ENCODE results near the gene MAN1C1.

The MAN1C1 gene

DNA sequence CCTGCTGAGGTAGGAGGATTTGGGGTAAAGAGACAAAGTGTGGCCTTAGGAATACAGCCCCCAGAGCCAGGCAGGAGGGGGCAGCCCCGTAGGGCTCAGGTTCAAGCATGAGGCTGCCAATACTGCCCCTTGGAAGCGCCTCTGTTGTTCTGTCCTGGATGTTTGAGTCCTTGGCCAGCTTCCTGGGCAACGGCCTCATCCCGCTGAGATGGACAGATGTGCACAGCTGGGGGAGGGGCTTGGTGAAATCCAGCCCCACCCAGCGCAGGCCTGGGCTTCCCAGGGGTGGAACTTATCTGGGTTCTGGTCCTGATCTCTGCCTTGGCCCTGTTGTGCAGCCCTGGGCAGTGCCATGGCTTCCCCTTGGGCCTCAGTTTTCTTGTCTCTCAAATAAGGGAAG lies 34.8 kb upstream of the MAN1C1 start:
- TF ChIP-seq ZBTB7A (IDR thresholded peaks at IDR 0.05; ENCODE audit: low read depth) (no peak), RAD21 (IDR thresholded peaks at IDR 0.05; ENCODE audit: low read depth) (no peak), EGR1 (IDR thresholded peaks at IDR 0.05) (no peak), CEBPB (IDR thresholded peaks at IDR 0.05) (no peak), TCF12 (IDR thresholded peaks at IDR 0.05; ENCODE audit: low read depth) (no peak), TAF1 (IDR thresholded peaks at IDR 0.05; ENCODE audit: low read depth) (no peak)
- TF ChIP-seq, protein P1, sequence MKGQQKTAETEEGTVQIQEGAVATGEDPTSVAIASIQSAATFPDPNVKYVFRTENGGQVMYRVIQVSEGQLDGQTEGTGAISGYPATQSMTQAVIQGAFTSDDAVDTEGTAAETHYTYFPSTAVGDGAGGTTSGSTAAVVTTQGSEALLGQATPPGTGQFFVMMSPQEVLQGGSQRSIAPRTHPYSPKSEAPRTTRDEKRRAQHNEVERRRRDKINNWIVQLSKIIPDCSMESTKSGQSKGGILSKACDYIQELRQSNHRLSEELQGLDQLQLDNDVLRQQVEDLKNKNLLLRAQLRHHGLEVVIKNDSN (IDR thresholded peaks at IDR 0.05) = no peak

DNA sequence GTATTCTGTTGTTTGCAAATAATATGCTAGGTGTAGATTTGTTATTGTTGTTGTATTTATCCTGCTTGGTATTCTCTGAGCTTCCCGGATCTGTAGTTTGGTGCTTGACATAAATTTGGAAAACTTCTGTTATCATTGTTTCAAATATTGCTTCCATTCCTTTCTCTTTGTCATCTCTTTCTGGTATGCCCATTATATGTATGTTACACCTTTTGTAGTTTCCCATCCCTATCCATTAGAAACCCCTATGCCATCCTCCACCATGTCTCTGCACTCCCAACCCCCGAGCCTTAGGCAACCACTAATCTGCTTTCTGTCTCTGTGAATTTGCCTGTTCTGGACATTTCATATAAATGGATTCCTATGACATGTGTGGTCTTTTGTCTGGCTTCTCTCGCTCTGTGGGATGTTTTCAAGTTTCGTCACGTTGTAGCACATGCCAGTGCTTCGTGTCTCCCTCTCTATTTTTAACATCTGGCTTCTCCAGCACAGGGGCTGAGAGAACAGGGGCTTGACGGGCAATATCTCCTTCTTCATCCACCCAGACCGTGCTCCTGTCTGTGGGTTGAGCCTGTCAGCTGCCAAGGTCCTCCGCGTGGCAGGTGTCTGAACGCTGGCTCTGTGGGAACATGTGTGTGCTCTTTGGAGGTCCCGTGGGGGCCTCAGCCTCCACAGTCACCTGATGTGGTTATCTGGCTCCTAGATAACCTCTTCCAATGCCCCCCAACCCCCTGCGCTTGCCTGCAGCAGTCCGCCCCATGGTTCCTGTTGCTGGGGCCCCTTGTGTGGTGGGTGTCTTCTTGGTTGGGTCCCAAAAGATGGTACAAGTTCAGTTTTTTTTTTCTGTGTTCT lies 32.8 kb upstream of the MAN1C1 start:
- TF ChIP-seq EGR1 (IDR thresholded peaks at IDR 0.05) (no peak), EP300 (IDR thresholded peaks at IDR 0.05; ENCODE audit: borderline replicate concordance) (no peak), FOXM1 (IDR thresholded peaks at IDR 0.05; ENCODE audit: borderline replicate concordance, low read depth) (no peak), TAF1 (IDR thresholded peaks at IDR 0.05; ENCODE audit: low read depth) (no peak), TEAD4 (IDR thresholded peaks at IDR 0.05) (no peak), CREB1 (IDR thresholded peaks at IDR 0.05; ENCODE audit: low read depth) (no peak), CEBPB (IDR thresholded peaks at IDR 0.05) (no peak), NFIC (IDR thresholded peaks at IDR 0.05) (no peak), ZBTB7A (IDR thresholded peaks at IDR 0.05; ENCODE audit: low read depth) (no peak), YY1 (IDR thresholded peaks at IDR 0.05; ENCODE audit: low read depth) (no peak), RAD21 (IDR thresholded peaks at IDR 0.05; ENCODE audit: low read depth) (no peak), TCF12 (IDR thresholded peaks at IDR 0.05; ENCODE audit: low read depth) (no peak)
- TF ChIP-seq, protein P2, sequence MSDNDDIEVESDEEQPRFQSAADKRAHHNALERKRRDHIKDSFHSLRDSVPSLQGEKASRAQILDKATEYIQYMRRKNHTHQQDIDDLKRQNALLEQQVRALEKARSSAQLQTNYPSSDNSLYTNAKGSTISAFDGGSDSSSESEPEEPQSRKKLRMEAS (IDR thresholded peaks at IDR 0.05) = no peak
- TF ChIP-seq, protein P3, sequence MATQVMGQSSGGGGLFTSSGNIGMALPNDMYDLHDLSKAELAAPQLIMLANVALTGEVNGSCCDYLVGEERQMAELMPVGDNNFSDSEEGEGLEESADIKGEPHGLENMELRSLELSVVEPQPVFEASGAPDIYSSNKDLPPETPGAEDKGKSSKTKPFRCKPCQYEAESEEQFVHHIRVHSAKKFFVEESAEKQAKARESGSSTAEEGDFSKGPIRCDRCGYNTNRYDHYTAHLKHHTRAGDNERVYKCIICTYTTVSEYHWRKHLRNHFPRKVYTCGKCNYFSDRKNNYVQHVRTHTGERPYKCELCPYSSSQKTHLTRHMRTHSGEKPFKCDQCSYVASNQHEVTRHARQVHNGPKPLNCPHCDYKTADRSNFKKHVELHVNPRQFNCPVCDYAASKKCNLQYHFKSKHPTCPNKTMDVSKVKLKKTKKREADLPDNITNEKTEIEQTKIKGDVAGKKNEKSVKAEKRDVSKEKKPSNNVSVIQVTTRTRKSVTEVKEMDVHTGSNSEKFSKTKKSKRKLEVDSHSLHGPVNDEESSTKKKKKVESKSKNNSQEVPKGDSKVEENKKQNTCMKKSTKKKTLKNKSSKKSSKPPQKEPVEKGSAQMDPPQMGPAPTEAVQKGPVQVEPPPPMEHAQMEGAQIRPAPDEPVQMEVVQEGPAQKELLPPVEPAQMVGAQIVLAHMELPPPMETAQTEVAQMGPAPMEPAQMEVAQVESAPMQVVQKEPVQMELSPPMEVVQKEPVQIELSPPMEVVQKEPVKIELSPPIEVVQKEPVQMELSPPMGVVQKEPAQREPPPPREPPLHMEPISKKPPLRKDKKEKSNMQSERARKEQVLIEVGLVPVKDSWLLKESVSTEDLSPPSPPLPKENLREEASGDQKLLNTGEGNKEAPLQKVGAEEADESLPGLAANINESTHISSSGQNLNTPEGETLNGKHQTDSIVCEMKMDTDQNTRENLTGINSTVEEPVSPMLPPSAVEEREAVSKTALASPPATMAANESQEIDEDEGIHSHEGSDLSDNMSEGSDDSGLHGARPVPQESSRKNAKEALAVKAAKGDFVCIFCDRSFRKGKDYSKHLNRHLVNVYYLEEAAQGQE (IDR thresholded peaks at IDR 0.05; ENCODE audit: low read depth) = no peak
- TF ChIP-seq, protein P1 (IDR thresholded peaks at IDR 0.05) = no peak

DNA sequence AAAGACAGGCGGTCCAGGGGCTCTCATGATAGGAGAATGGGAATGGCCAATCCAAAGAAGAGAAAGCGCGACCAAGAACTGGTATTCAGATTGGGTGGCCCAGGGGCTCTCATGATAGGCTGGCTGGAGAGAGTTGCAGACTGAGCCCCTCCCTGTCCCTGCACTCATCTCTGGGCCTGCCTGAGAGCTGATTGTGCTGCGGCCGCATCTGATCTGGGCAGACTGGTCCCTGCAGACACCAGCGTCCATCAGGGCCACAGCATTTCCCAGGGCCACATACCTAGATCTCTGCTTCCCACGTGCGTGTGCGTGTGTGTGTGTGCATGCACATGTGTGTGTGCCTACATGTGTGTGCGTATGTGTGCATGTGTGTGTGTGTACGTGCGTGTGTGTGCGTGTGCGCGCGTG lies 30.4 kb upstream of the MAN1C1 start:
- no peak for TF ChIP-seq FOXM1 (IDR thresholded peaks at IDR 0.05; ENCODE audit: borderline replicate concordance, low read depth)

DNA sequence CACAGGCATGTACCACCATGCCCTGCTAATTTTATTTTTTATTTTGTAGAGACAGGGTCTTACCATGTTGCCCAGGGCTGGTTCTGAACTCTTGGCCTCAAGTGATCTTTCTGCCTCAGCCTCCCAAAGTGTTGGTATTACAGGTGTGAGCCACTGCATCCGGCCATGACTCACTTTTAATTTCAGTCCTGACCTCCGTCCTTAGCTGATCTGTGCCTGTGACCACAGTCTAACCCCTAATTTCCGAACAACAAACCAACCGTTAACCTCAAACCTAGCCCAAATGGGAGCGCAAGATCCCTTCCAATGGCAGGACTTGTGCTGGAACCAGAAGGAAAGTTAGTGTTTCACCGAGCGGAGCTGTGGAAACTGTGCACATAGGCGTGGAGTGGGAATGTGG lies 29.3 kb upstream of the MAN1C1 start:
- TF ChIP-seq CREB1 (IDR thresholded peaks at IDR 0.05; ENCODE audit: low read depth) (no peak), EP300 (IDR thresholded peaks at IDR 0.05; ENCODE audit: borderline replicate concordance) (no peak), YY1 (IDR thresholded peaks at IDR 0.05; ENCODE audit: low read depth) (no peak), TAF1 (IDR thresholded peaks at IDR 0.05; ENCODE audit: low read depth) (no peak), RAD21 (IDR thresholded peaks at IDR 0.05; ENCODE audit: low read depth) (no peak), ZBTB7A (IDR thresholded peaks at IDR 0.05; ENCODE audit: low read depth) (no peak), TEAD4 (IDR thresholded peaks at IDR 0.05) (no peak), TCF12 (IDR thresholded peaks at IDR 0.05; ENCODE audit: low read depth) (no peak), EGR1 (IDR thresholded peaks at IDR 0.05) (no peak), NFIC (IDR thresholded peaks at IDR 0.05) (no peak), CEBPB (IDR thresholded peaks at IDR 0.05) (no peak), FOXM1 (IDR thresholded peaks at IDR 0.05; ENCODE audit: borderline replicate concordance, low read depth) (no peak)
- TF ChIP-seq, protein P1 (IDR thresholded peaks at IDR 0.05) = no peak
- TF ChIP-seq, protein P3 (IDR thresholded peaks at IDR 0.05; ENCODE audit: low read depth) = no peak
- TF ChIP-seq, protein P2 (IDR thresholded peaks at IDR 0.05) = no peak

DNA sequence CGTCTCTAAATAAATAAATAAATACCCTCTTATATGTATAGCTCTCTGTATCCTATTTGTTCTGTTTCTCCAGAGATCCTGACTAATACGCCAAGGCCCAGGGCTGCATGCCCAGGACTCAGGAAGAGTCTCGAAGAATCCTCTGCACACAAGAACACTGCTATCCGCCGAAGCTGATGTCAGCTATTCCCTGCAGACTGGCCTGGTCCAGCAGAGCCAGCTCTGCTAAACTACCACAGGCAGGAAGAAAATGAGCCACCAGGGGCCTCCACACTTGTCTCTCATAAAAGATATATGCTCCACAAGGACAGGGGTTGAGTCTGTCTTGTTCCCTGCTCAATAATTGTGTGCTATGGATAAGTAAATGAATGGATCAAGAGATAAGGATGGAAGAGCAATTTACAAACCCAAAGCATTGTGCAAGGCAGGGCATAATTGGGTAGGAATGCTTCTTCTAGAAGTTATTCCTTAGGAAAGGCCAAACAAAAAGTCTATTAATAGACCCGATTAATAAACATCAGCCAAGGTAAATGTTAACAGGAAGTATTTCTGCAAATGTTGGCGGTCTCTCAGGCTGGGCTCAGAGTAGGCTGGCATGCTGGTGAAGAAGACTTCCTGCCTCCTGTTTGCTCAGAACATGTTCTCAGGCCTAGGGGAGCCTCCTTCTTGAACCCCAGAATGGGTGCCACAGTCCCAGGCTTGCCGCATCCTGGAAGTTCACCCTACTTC lies 26.3 kb upstream of the MAN1C1 start:
- TF ChIP-seq, protein P1 (IDR thresholded peaks at IDR 0.05) = no peak
- TF ChIP-seq YY1 (IDR thresholded peaks at IDR 0.05; ENCODE audit: low read depth) (no peak), EP300 (IDR thresholded peaks at IDR 0.05; ENCODE audit: borderline replicate concordance) (no peak), EGR1 (IDR thresholded peaks at IDR 0.05) (no peak), RAD21 (IDR thresholded peaks at IDR 0.05; ENCODE audit: low read depth) (no peak), CEBPB (IDR thresholded peaks at IDR 0.05) (no peak), ZBTB7A (IDR thresholded peaks at IDR 0.05; ENCODE audit: low read depth) (no peak), NFIC (IDR thresholded peaks at IDR 0.05) (no peak), TEAD4 (IDR thresholded peaks at IDR 0.05) (no peak), TCF12 (IDR thresholded peaks at IDR 0.05; ENCODE audit: low read depth) (no peak), FOXM1 (IDR thresholded peaks at IDR 0.05; ENCODE audit: borderline replicate concordance, low read depth) (no peak), TAF1 (IDR thresholded peaks at IDR 0.05; ENCODE audit: low read depth) (no peak), CREB1 (IDR thresholded peaks at IDR 0.05; ENCODE audit: low read depth) (no peak)
- TF ChIP-seq, protein P2 (IDR thresholded peaks at IDR 0.05) = no peak
- TF ChIP-seq, protein P3 (IDR thresholded peaks at IDR 0.05; ENCODE audit: low read depth) = no peak
